Stimulated activated memory B cell treated with anti-CD40 and anti-IgM and Interleukin-4, amounts not matched to agents 10 μg/mL and 1 μg/mL and 100 μg/mL, for 72 hours (primary cell): ENCODE data around the gene SCD.

Source experiments
- ATAC-seq: fragments of 150-1000 bp; cut with Tn5 transposase; 2 replicates; pipeline ENCODE4 v1.10.0; 2021
- H3K27ac Mint-ChIP-seq: one replicate; pipeline ENCODE4 v1.8.0; 2022; ENCODE audit warnings: mild to moderate bottlenecking, mixed read lengths
- H3K27me3 Mint-ChIP-seq: one replicate; pipeline ENCODE4 v1.8.0; 2022; ENCODE audit warnings: mixed read lengths
- H3K36me3 Mint-ChIP-seq: one replicate; pipeline ENCODE4 v1.8.0; 2022; ENCODE audit warnings: mixed read lengths
- H3K4me1 Mint-ChIP-seq: one replicate; pipeline ENCODE4 v1.8.0; 2022; ENCODE audit warnings: mixed read lengths
- H3K4me3 Mint-ChIP-seq: one replicate; pipeline ENCODE4 v1.8.0; 2022; ENCODE audit warnings: mild to moderate bottlenecking, moderate library complexity, mixed read lengths
- H3K9me3 Mint-ChIP-seq: one replicate; pipeline ENCODE4 v1.8.0; 2022; ENCODE audit warnings: mixed read lengths

Gene SCD

GRCh38 chr10:100330079-100330478 lies 17.0 kb upstream of the SCD start, which contains the start of gene PKD2L1:
Gene PKD2L1, minus strand, starts transcription at chr10:100330228. Its CDS starts 125 bp downstream, at chr10:100330103.
- ATAC-seq, result no peak
- no peaks in the 10 kb centered on the region for H3K36me3 Mint-ChIP-seq
- no peaks in the 10 kb centered on the region for H3K9me3 Mint-ChIP-seq
- peaks cover 22% of the 10 kb centered on the region for H3K4me1 Mint-ChIP-seq
- peaks cover 54% of the 10 kb centered on the region for H3K27me3 Mint-ChIP-seq
- peak within 1 kb of the TSS; percentile 70 for H3K27ac Mint-ChIP-seq
- no peak within 1 kb of the TSS for H3K4me3 Mint-ChIP-seq

- no peak overlapping the region for H3K4me3 Mint-ChIP-seq
- H3K27ac Mint-ChIP-seq, result no peak overlapping the region
- peaks cover 4% of the 10 kb centered on the region for H3K4me1 Mint-ChIP-seq
- H3K9me3 Mint-ChIP-seq, result no peaks in the 10 kb centered on the region
- H3K27me3 Mint-ChIP-seq, result peaks cover 54% of the 10 kb centered on the region
- ATAC-seq, result no peak
- no peaks in the 10 kb centered on the region for H3K36me3 Mint-ChIP-seq
These were observed 13.9 kb upstream of the SCD start for GRCh38 chr10:100333106-100333505.

- ATAC-seq, result no peak
- Mint-ChIP-seq H3K27me3 (peaks cover 54% of the 10 kb centered on the region), H3K27ac (peak overlapping the region; percentile 7), H3K4me1 (peaks cover 8% of the 10 kb centered on the region), H3K4me3 (no peak overlapping the region), H3K9me3 (no peaks in the 10 kb centered on the region), H3K36me3 (no peaks in the 10 kb centered on the region)
These were observed 13.2 kb upstream of the SCD start for GRCh38 chr10:100333661-100334440.

GRCh38 chr10:100334762-100335161 lies 12.3 kb upstream of the SCD start:
- ATAC-seq, result no peak
- Mint-ChIP-seq H3K27ac (no peak overlapping the region), H3K9me3 (no peaks in the 10 kb centered on the region), H3K4me3 (no peak overlapping the region), H3K4me1 (peaks cover 17% of the 10 kb centered on the region), H3K27me3 (peaks cover 53% of the 10 kb centered on the region), H3K36me3 (no peaks in the 10 kb centered on the region)

GRCh38 chr10:100338434-100339036 lies 8.5 kb upstream of the SCD start:
- H3K36me3 Mint-ChIP-seq, result no peaks in the 10 kb centered on the region
- H3K4me1 Mint-ChIP-seq, result peaks cover 28% of the 10 kb centered on the region
- peak overlapping the region; percentile 3 for H3K4me3 Mint-ChIP-seq
- H3K27ac Mint-ChIP-seq, result peak overlapping the region; percentile 84
- peak; percentile 83 for ATAC-seq
- H3K9me3 Mint-ChIP-seq, result no peaks in the 10 kb centered on the region
- peaks cover 15% of the 10 kb centered on the region for H3K27me3 Mint-ChIP-seq

- peak; percentile 83 for ATAC-seq
- H3K4me1 Mint-ChIP-seq, result peaks cover 28% of the 10 kb centered on the region
- H3K36me3 Mint-ChIP-seq, result no peaks in the 10 kb centered on the region
- peak overlapping the region; percentile 84 for H3K27ac Mint-ChIP-seq
- H3K27me3 Mint-ChIP-seq, result peaks cover 8% of the 10 kb centered on the region
- no peaks in the 10 kb centered on the region for H3K9me3 Mint-ChIP-seq
- peak overlapping the region; percentile 5 for H3K4me3 Mint-ChIP-seq
These were observed 7.8 kb upstream of the SCD start for GRCh38 chr10:100339236-100339635.

GRCh38 chr10:100340948-100341847 lies 5.8 kb upstream of the SCD start:
- peaks cover 37% of the 10 kb centered on the region for H3K4me1 Mint-ChIP-seq
- H3K27ac Mint-ChIP-seq, result peak overlapping the region; percentile 44
- H3K36me3 Mint-ChIP-seq, result no peaks in the 10 kb centered on the region
- H3K4me3 Mint-ChIP-seq, result no peak overlapping the region
- no peaks in the 10 kb centered on the region for H3K27me3 Mint-ChIP-seq
- H3K9me3 Mint-ChIP-seq, result no peaks in the 10 kb centered on the region
- no peak for ATAC-seq

GRCh38 chr10:100341953-100342626 lies 4.9 kb upstream of the SCD start:
- H3K4me1 Mint-ChIP-seq, result peaks cover 40% of the 10 kb centered on the region
- H3K36me3 Mint-ChIP-seq, result no peaks in the 10 kb centered on the region
- no peak for ATAC-seq
- H3K4me3 Mint-ChIP-seq, result no peak overlapping the region
- no peaks in the 10 kb centered on the region for H3K9me3 Mint-ChIP-seq
- peak overlapping the region; percentile 44 for H3K27ac Mint-ChIP-seq
- no peaks in the 10 kb centered on the region for H3K27me3 Mint-ChIP-seq

GRCh38 chr10:100342627-100342972 lies 4.4 kb upstream of the SCD start:
- H3K36me3 Mint-ChIP-seq, result no peaks in the 10 kb centered on the region
- ATAC-seq, result no peak
- peaks cover 44% of the 10 kb centered on the region for H3K4me1 Mint-ChIP-seq
- no peaks in the 10 kb centered on the region for H3K27me3 Mint-ChIP-seq
- H3K9me3 Mint-ChIP-seq, result no peaks in the 10 kb centered on the region
- H3K4me3 Mint-ChIP-seq, result no peak overlapping the region
- no peak overlapping the region for H3K27ac Mint-ChIP-seq

- no peak for ATAC-seq
- Mint-ChIP-seq H3K27ac (peak overlapping the region; percentile 17), H3K4me1 (peaks cover 49% of the 10 kb centered on the region), H3K27me3 (no peaks in the 10 kb centered on the region), H3K4me3 (no peak overlapping the region), H3K9me3 (no peaks in the 10 kb centered on the region), H3K36me3 (peaks cover 17% of the 10 kb centered on the region)
These were observed 2.7 kb upstream of the SCD start for GRCh38 chr10:100344241-100344788.

- Mint-ChIP-seq H3K9me3 (no peaks in the 10 kb centered on the region), H3K4me1 (peaks cover 43% of the 10 kb centered on the region), H3K27me3 (no peaks in the 10 kb centered on the region), H3K4me3 (peak overlapping the region; percentile 91), H3K27ac (peak overlapping the region; percentile 82), H3K36me3 (peaks cover 27% of the 10 kb centered on the region)
- ATAC-seq, result no peak
These were observed 1.3 kb upstream of the SCD start for GRCh38 chr10:100345570-100346330.

- Mint-ChIP-seq H3K36me3 (peaks cover 33% of the 10 kb centered on the region), H3K27me3 (no peaks in the 10 kb centered on the region), H3K4me1 (peaks cover 41% of the 10 kb centered on the region), H3K27ac (peak overlapping the region; percentile 82), H3K9me3 (no peaks in the 10 kb centered on the region), H3K4me3 (peak overlapping the region; percentile 91)
- peak; percentile 81 for ATAC-seq
These were observed 675 bp upstream of the SCD start for GRCh38 chr10:100346351-100346764.

- no peak for ATAC-seq
- peaks cover 44% of the 10 kb centered on the region for H3K36me3 Mint-ChIP-seq
- H3K27ac Mint-ChIP-seq, result peak overlapping the region; percentile 82
- no peaks in the 10 kb centered on the region for H3K27me3 Mint-ChIP-seq
- peaks cover 41% of the 10 kb centered on the region for H3K4me1 Mint-ChIP-seq
- no peaks in the 10 kb centered on the region for H3K9me3 Mint-ChIP-seq
- H3K4me3 Mint-ChIP-seq, result peak overlapping the region; percentile 91
These were observed 649 bp downstream of the SCD start for GRCh38 chr10:100347568-100348195.
